Calu3 (cell line): ENCODE measurements around the gene ADIRF. TPM values are rescaled to one million over a fixed set of nuclear protein-coding genes. Genes with fewer than 3 reads are reported as not detected.

Source experiments
- BruUV-seq: library from RNA; stranded (reverse); fragments of 400-500 nt; replicated peaks from 2 replicates; lab custom pipeline; 2021; lab: Mats Ljungman, UMichigan
- CTCF ChIA-PET: fragments of 300-600 bp; sonication (Branson Sonifier 250); formaldehyde crosslinking; loops from one replicate; lab custom pipeline; 2022; ENCODE audit warnings: antibody characterized with exemption; lab: Charles Lee
- DNase-seq: peaks from one replicate; pipeline ENCODE4 v3.0.0; 2022
- H3K27ac Mint-ChIP-seq: one replicate; pipeline ENCODE4 v1.8.0; 2022; ENCODE audit warnings: mixed read lengths; ENCODE audit not compliant: unreplicated experiment
- H3K27me3 Mint-ChIP-seq: one replicate; pipeline ENCODE4 v1.8.0; 2022; ENCODE audit warnings: mixed read lengths; ENCODE audit not compliant: unreplicated experiment
- H3K36me3 Mint-ChIP-seq: one replicate; pipeline ENCODE4 v1.8.0; 2022; ENCODE audit warnings: mild to moderate bottlenecking, moderate library complexity, mixed read lengths; ENCODE audit not compliant: insufficient read depth, unreplicated experiment
- H3K4me1 Mint-ChIP-seq: one replicate; pipeline ENCODE4 v1.8.0; 2022; ENCODE audit warnings: mild to moderate bottlenecking, low read depth, mixed read lengths; ENCODE audit not compliant: unreplicated experiment
- H3K4me3 Mint-ChIP-seq: one replicate; pipeline ENCODE4 v1.8.0; 2022; ENCODE audit warnings: mild to moderate bottlenecking, low read depth, moderate library complexity, mixed read lengths; ENCODE audit not compliant: unreplicated experiment
- H3K9me3 Mint-ChIP-seq: one replicate; pipeline ENCODE4 v1.8.0; 2022; ENCODE audit warnings: low read depth, mixed read lengths; ENCODE audit not compliant: unreplicated experiment
- CTCF ChIP-seq: fragments of 200-600 bp; IDR thresholded peaks from one replicate; pipeline ENCODE4 v1.8.0; 2022; ENCODE audit warnings: antibody characterized with exemption; ENCODE audit not compliant: unreplicated experiment
- intact Hi-C: fragments of 100-400 bp; cut with micrococcal nuclease; formaldehyde crosslinking; loops from one replicate; pipeline ENCODE4 v1.10.0; 2022; ENCODE audit not compliant: unreplicated experiment
- total RNA-seq: library from RNA; stranded (reverse); gene quantifications from 2 replicates; pipeline ENCODE4 v1.2.3, GENCODE V29; 2022

Gene ADIRF
- total RNA-seq, 1 experiment from 2014 or later: not detected

DNA sequence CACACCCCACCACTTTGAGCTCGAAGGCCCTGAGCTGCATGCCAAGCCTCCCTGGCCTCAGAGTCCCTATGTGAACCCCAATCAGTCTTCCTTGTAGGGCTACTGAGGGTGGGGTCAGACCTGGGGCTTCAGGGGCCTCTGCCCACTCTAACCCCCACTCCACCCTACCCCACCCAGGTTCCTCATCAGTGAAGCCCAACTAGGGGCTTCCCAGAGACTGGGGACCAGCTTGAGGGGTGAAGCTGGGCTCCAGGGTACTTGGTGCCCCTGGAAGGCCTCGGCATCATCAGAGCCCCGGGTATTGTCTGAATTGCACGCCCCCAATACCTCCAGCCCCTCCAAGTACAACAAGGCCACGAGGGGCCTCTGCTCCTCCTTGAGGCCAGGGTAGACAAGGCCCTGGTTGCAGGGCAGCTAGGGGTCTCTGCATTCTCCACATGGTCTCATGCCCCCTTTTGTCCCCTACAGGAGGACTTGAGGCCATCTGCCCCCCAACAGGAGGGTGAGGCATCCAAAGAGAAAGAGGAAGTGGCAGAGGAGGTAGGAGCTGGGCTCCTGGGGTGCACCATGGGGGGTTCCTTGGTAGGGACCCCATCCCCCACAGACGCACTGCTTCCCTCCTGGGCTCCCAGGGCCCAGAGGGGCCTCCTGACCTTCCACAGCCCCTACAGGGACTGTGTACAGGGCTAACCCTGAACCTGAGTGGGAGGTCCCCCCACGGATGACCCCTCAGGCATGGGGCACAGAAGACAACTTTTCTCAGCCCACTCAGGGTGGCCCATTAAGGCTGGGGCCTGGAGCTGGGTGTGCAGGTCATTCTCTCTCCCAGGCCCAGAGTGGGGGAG is 5.9 kb upstream of the ADIRF start:
- intact Hi-C loops: no loop called here

DNA sequence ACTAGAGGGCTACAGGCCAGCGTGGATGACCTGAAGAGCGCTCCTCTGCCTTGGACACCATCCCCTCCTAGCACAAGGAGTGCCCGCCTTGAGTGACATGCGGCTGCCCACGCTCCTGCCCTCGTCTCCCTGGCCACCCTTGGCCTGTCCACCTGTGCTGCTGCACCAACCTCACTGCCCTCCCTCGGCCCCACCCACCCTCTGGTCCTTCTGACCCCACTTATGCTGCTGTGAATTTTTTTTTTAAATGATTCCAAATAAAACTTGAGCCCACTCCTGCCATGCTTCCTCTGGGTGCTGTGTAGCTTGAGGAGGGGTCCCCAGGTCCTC is 5.3 kb upstream of the ADIRF start:
- Mint-ChIP-seq H3K36me3 (peaks cover 6% of the 10 kb centered on the region), H3K27me3 (no peaks in the 10 kb centered on the region), H3K27ac (no peak overlapping the region), H3K4me3 (no peak overlapping the region), H3K4me1 (peaks cover 9% of the 10 kb centered on the region), H3K9me3 (no peaks in the 10 kb centered on the region)
- intact Hi-C loops: no loop called here
- CTCF ChIA-PET: no interaction called here
- DNase-seq: no peak
- TF ChIP-seq CTCF: no peak
- BruUV-seq: no TSS peak

More for the DNA sequence above, 5.9 kb upstream of the ADIRF start:
- BruUV-seq: no TSS peak
- H3K9me3 Mint-ChIP-seq: no peaks in the 10 kb centered on the region
- CTCF ChIA-PET: no interaction called here
- DNase-seq: no peak
- H3K4me3 Mint-ChIP-seq: no peak overlapping the region
- H3K4me1 Mint-ChIP-seq: peaks cover 9% of the 10 kb centered on the region
- no peak overlapping the region for H3K27ac Mint-ChIP-seq
- TF ChIP-seq CTCF: no peak
- H3K27me3 Mint-ChIP-seq: no peaks in the 10 kb centered on the region
- H3K36me3 Mint-ChIP-seq: peaks cover 6% of the 10 kb centered on the region

- Mint-ChIP-seq H3K27ac (no peak overlapping the region), H3K4me1 (peaks cover 6% of the 10 kb centered on the region), H3K27me3 (no peaks in the 10 kb centered on the region), H3K36me3 (peaks cover 6% of the 10 kb centered on the region), H3K9me3 (no peaks in the 10 kb centered on the region), H3K4me3 (no peak overlapping the region)
- no peak for DNase-seq
- BruUV-seq: no TSS peak
- no peak for TF ChIP-seq CTCF
- CTCF ChIA-PET: no interaction called here
- intact Hi-C loops: no loop called here
Measured at GRCh38 chr10:86963341-86963919, 4.9 kb upstream of the ADIRF start.

- no TSS peak for BruUV-seq
- Mint-ChIP-seq H3K27me3 (no peaks in the 10 kb centered on the region), H3K36me3 (peaks cover 2% of the 10 kb centered on the region), H3K4me1 (no peaks in the 10 kb centered on the region), H3K9me3 (no peaks in the 10 kb centered on the region), H3K27ac (no peak overlapping the region), H3K4me3 (no peak overlapping the region)
- no peak for DNase-seq
- CTCF ChIA-PET: no interaction called here
- intact Hi-C loops: no loop called here
- no peak for TF ChIP-seq CTCF
Measured at GRCh38 chr10:86964061-86964846, 4.0 kb upstream of the ADIRF start.
